ENCODE measurements around the gene ERBB4. TPM values are rescaled to one million over a fixed set of nuclear protein-coding genes. Genes with fewer than 3 reads are reported as not detected.

Gene ERBB4
- total and polyA plus RNA-seq, 2 of the 8 experiments (the other 6 are each of a cell fraction or from before 2014, with no cell fraction given), result 0.34 to 1.3 TPM

- DNase-seq (ENCODE audit: low read depth in 1 of 2, low spot score in 2 of 2) (peak in 1 of 2 experiments; percentile 50), FAIRE-seq (no peak)
- no peaks in the 10 kb centered on the region for H3K36me3 ChIP-seq (ENCODE audit: control insufficient read depth in 2 of 4, insufficient read depth in 4 of 4, low read length in 3 of 4)
- no peaks in the 10 kb centered on the region for H3K23me2 ChIP-seq (ENCODE audit: low read depth, low read length)
- H3K9ac ChIP-seq (replicated peaks in 1 of 4; ENCODE audit: extremely low read depth in 1 of 4, low read depth in 3 of 4, low read length in 3 of 4), result no peak overlapping the region
- H3K14ac ChIP-seq (ENCODE audit: insufficient read length), result no peak overlapping the region
- no peak overlapping the region for H4K91ac ChIP-seq (replicated peaks; ENCODE audit: insufficient read length, low read length)
- no peak overlapping the region for H2BK20ac ChIP-seq (ENCODE audit: low read length)
- no peak overlapping the region for H3K27ac ChIP-seq (ENCODE audit: low read depth, low read length)
- no peak overlapping the region for H2BK15ac ChIP-seq (ENCODE audit: low read length)
- no peaks in the 10 kb centered on the region for H3K9me3 ChIP-seq (ENCODE audit: insufficient read depth in 2 of 2, low read depth in 1 of 2, low read length in 1 of 2)
- CTCF ChIA-PET (ENCODE audit: partially characterized antibody), result interaction anchor here (0.8 to 1.9 kb wide), 2 partner anchors 11 to 29 kb away, joined by 3 to 4 read pairs; no protein-coding TSS in a partner anchor
- no peak overlapping the region for H2BK120ac ChIP-seq (replicated peaks; ENCODE audit: low read depth, low read length)
- no peak overlapping the region for H3K18ac ChIP-seq (ENCODE audit: extremely low read depth, low read length)
- no peaks in the 10 kb centered on the region for H4K20me1 ChIP-seq (replicated peaks in 1 of 2; ENCODE audit: control insufficient read depth in 1 of 2, insufficient read depth in 2 of 2, low read length in 2 of 2)
- H2BK5ac ChIP-seq (ENCODE audit: low read depth, low read length), result no peak overlapping the region
- no peak overlapping the region for H4K5ac ChIP-seq (ENCODE audit: insufficient read length, low read depth, low read length)
- no peak overlapping the region for H2BK12ac ChIP-seq (ENCODE audit: low read depth, low read length)
- no peaks in the 10 kb centered on the region for H3K79me2 ChIP-seq (ENCODE audit: control insufficient read depth in 1 of 2, insufficient read depth in 2 of 2, low read length in 2 of 2)
- WGBS, 2 experiments (ENCODE audit: extremely low coverage in 1 of 2, insufficient coverage in 1 of 2, insufficient read length in 1 of 2, insufficient replicate concordance in 2 of 2, low coverage in 1 of 2, low lambda C conversion rate in 2 of 2, missing lambda C conversion rate in 1 of 2), result 80% methylated on average over 13 of the region's 13 CpGs; no CpG with 5 or more reads in 1 of the 2 experiments
- no peak overlapping the region for H3K56ac ChIP-seq (replicated peaks; ENCODE audit: insufficient read length, low read depth, low read length)
- H3K27me3 ChIP-seq (replicated peaks in 1 of 4; ENCODE audit: control insufficient read depth in 3 of 4, extremely low read depth in 1 of 4, insufficient read depth in 3 of 4, low read length in 3 of 4), result no peaks in the 10 kb centered on the region
- no peak overlapping the region for H3K4me3 ChIP-seq (ENCODE audit: extremely low read depth in 1 of 4, insufficient read depth in 2 of 4, low read depth in 3 of 4, low read length in 4 of 4)
- TF ChIP-seq ASH2L (IDR thresholded peaks at IDR 0.05; ENCODE audit: low read length) (peak; percentile 20), SP1 (IDR thresholded peaks at IDR 0.05; ENCODE audit: low read depth, low read length) (0 out of 2 replicates have a peak, but pooled peaks have one; percentile 8), CHD1 (IDR thresholded peaks at IDR 0.05; ENCODE audit: low read depth, low read length) (no peak)
- peaks cover 0 to 2% (median under 1%) of the 10 kb centered on the region in 4 experiments; a peak in 3 of 7 replicates for H3K4me1 ChIP-seq (replicated peaks in 1 of 4; ENCODE audit: control insufficient read depth in 3 of 4, insufficient read depth in 4 of 4, low read length in 3 of 4)
- peak overlapping the region; percentile 29 to 34; a peak in 2 of 4 replicates for H3K4me2 ChIP-seq (ENCODE audit: insufficient read depth in 1 of 2, low read depth in 2 of 2, low read length in 2 of 2)
- peak overlapping the region; percentile 65 for H2AFZ ChIP-seq (ENCODE audit: low read length)
- H3K79me1 ChIP-seq (ENCODE audit: low read depth, low read length), result no peaks in the 10 kb centered on the region
- H3K4ac ChIP-seq (replicated peaks; ENCODE audit: insufficient read length, low read depth, low read length), result no peak overlapping the region
- H3K23ac ChIP-seq (ENCODE audit: insufficient read length), result no peak overlapping the region
- POLR2A ChIA-PET (ENCODE audit: partially characterized antibody), result no interaction called here
- peak overlapping the region; percentile 65; the same call in 1 of the 2 replicates for H4K8ac ChIP-seq (ENCODE audit: extremely low read depth, insufficient read depth, low read length)
- H2AK5ac ChIP-seq (ENCODE audit: low read depth, low read length), result no peak overlapping the region
These were observed 301.1 kb downstream of the ERBB4 start for GRCh38 chr2:212237350-212238095.
